Measurements from ENCODE around the gene CCDC196. TPM values are rescaled to one million over a fixed set of nuclear protein-coding genes. Genes with fewer than 3 reads are reported as not detected.

The CCDC196 gene
- total RNA-seq, 1 donor from 2014 or later = not detected

DNA sequence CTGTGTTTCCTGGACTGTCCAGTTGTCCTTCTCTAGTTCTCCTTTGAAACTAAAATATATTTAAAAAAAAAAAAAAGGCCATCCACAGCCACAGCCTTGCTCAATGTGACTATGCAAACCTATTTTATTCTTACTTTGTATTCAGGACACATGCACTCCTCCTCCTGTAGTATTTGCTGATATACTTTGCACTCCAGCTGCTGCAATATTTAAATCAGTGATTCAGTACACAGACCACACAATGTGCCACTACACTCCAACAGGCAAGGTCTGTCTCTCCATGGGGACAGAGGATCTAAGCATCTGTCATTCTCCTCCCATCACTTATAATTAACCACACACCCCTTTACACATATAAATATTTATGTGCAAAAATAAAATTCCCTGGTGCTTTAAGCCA lies 40.2 kb upstream of the CCDC196 start:
- intact Hi-C loops (cut with DNase I) = no loop called here
- H3K36me3 ChIP-seq = no peaks in the 10 kb centered on the region
- TF ChIP-seq, protein P1, sequence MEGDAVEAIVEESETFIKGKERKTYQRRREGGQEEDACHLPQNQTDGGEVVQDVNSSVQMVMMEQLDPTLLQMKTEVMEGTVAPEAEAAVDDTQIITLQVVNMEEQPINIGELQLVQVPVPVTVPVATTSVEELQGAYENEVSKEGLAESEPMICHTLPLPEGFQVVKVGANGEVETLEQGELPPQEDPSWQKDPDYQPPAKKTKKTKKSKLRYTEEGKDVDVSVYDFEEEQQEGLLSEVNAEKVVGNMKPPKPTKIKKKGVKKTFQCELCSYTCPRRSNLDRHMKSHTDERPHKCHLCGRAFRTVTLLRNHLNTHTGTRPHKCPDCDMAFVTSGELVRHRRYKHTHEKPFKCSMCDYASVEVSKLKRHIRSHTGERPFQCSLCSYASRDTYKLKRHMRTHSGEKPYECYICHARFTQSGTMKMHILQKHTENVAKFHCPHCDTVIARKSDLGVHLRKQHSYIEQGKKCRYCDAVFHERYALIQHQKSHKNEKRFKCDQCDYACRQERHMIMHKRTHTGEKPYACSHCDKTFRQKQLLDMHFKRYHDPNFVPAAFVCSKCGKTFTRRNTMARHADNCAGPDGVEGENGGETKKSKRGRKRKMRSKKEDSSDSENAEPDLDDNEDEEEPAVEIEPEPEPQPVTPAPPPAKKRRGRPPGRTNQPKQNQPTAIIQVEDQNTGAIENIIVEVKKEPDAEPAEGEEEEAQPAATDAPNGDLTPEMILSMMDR (IDR thresholded peaks at IDR 0.05) = no peak
- DNase-seq (no peak), ATAC-seq (no peak)
- no peaks in the 10 kb centered on the region for H3K27me3 ChIP-seq (ENCODE audit: low read depth)
- H3K4me3 ChIP-seq = no peak overlapping the region
- H3K27ac ChIP-seq = no peak overlapping the region
- no peaks in the 10 kb centered on the region for H3K9me3 ChIP-seq
- H3K4me1 ChIP-seq = no peaks in the 10 kb centered on the region

DNA sequence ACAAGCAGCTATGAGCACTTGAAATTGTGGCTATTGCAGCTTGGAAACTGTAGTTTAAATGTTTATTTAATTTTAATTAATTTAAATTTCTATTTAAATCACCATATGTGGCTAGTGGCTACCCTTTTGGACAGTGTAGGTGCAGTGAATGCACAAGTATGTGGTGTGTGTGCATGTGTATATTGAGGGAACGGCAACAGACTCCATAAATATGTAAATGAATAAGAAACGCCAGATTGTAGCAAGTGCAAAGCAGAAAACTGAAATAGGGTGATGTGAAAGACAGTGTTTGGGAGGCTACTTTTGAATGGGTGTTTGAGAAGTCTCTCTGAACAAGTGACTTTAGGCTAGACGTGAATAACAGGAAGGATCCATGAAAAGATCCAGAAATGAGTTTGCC lies 32.7 kb upstream of the CCDC196 start:
- Histone ChIP-seq H3K27ac (no peak overlapping the region), H3K4me1 (no peaks in the 10 kb centered on the region), H3K36me3 (no peaks in the 10 kb centered on the region), H3K9me3 (no peaks in the 10 kb centered on the region), H3K27me3 (ENCODE audit: low read depth) (no peaks in the 10 kb centered on the region), H3K4me3 (no peak overlapping the region)
- ATAC-seq (no peak), DNase-seq (no peak)
- TF ChIP-seq, protein P1 (IDR thresholded peaks at IDR 0.05) = no peak
- intact Hi-C loops (cut with DNase I) = no loop called here

DNA sequence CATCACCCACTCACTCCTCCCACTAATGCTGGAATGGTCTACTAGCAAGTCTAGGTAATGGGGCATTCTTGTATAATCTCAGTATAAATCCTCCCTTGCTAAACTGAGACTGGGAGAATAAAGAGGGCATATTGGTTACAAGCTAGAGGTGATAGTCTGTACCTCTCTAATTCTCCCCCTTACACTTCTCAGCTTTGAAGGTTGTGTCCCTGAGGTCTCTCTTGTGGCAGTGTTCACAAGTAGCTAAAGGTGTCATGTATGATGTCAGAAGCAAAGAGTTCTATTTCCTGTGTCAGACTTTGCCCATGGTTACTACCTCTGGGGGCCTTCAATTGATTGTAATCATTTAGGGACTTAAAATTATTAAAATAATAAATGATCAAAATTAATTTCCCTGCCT lies 26.6 kb upstream of the CCDC196 start:
- no peaks in the 10 kb centered on the region for H3K36me3 ChIP-seq
- TF ChIP-seq, protein P1 (IDR thresholded peaks at IDR 0.05) = no peak
- no peak overlapping the region for H3K27ac ChIP-seq
- ATAC-seq (no peak), DNase-seq (no peak)
- H3K4me3 ChIP-seq = no peak overlapping the region
- intact Hi-C loops (cut with DNase I) = no loop called here
- H3K4me1 ChIP-seq = no peaks in the 10 kb centered on the region
- no peaks in the 10 kb centered on the region for H3K27me3 ChIP-seq (ENCODE audit: low read depth)
- no peaks in the 10 kb centered on the region for H3K9me3 ChIP-seq

DNA sequence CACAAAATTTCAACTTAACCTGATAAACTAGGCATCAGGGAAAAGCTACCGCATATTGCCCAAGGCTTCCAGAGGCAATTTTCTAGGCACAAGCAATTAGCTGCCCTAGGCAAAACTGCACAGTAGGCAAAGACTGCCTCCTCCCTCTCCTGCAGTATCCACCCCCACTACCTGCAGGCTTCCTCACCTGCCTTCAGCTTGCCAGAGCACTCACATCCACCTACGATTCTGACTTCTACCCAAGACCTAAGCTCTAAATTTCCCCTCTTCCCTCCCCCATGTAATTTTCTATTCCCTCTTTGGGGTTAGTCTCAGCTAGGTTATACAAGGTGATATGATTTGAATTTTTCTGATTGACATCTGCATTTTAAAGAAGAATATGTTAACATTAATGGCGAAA lies 21.9 kb upstream of the CCDC196 start:
- Histone ChIP-seq H3K9me3 (peaks cover 6% of the 10 kb centered on the region), H3K4me1 (no peaks in the 10 kb centered on the region), H3K27me3 (ENCODE audit: low read depth) (no peaks in the 10 kb centered on the region), H3K4me3 (no peak overlapping the region), H3K36me3 (no peaks in the 10 kb centered on the region), H3K27ac (no peak overlapping the region)
- no peak for DNase-seq
- ATAC-seq = no peak
- intact Hi-C loops (cut with DNase I) = no loop called here
- TF ChIP-seq, protein P1 (IDR thresholded peaks at IDR 0.05) = no peak

DNA sequence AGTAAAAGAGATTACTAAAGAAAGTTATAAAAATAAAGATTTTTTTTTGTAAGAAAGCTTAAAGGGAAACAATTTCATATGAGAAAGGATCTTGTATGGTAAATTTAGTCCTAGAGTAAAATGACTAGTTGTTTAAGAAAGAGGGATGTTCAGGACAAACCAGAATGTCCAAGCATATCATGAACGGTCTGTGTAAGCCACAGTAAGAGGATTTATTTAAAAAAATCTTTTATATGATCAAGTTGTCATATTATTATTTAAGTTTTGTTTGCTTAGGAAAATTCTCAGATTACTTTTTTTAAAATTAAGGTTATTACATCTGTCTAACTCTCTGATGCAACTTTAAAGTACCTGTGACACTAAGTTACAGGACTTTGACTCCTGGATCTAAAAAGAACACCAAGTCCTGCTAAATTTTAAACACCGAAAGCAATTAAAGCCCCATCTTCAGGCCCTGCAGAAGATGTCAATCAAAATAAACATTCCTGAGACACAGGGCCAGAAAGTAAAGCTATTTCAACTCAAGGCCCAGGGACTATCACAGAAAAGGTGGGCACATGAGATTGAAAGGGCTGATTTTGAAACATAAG lies 17.3 kb upstream of the CCDC196 start:
- Histone ChIP-seq H3K4me3 (no peak overlapping the region), H3K36me3 (no peaks in the 10 kb centered on the region), H3K27me3 (ENCODE audit: low read depth) (no peaks in the 10 kb centered on the region), H3K9me3 (peaks cover 20% of the 10 kb centered on the region), H3K4me1 (no peaks in the 10 kb centered on the region), H3K27ac (no peak overlapping the region)
- DNase-seq (no peak), ATAC-seq (no peak)
- TF ChIP-seq, protein P1 (IDR thresholded peaks at IDR 0.05) = no peak
- intact Hi-C loops (cut with DNase I) = no loop called here
